Rectal smooth muscle tissue (tissue), 1 donor: Measurements from ENCODE around the gene MEGF6.
A peak's percentile ranks its signal among the peaks of the same experiment; 100 is the strongest.
"Not testable (repeated sequence)": the region's sequence is repeated elsewhere in the genome, so short reads cannot be mapped to it uniquely, and the experiment has no call there.

Experiments used
- H3K27ac ChIP-seq: one replicate; pipeline ENCODE4 v1.7.0; 2013; ENCODE audit warnings: low read depth, low read length, inconsistent platforms
- H3K27me3 ChIP-seq: one replicate; pipeline ENCODE4 v1.7.0; 2013; ENCODE audit warnings: low read length; ENCODE audit not compliant: control insufficient read depth, insufficient read depth
- H3K36me3 ChIP-seq: one replicate; pipeline ENCODE4 v1.7.0; 2013; ENCODE audit warnings: low read length; ENCODE audit not compliant: control insufficient read depth, insufficient read depth
- H3K4me1 ChIP-seq: one replicate; pipeline ENCODE4 v1.7.0; 2013; ENCODE audit warnings: low read length; ENCODE audit not compliant: control insufficient read depth, insufficient read depth
- H3K4me3 ChIP-seq: one replicate; pipeline ENCODE4 v1.7.0; 2013; ENCODE audit warnings: low read length
- H3K9ac ChIP-seq: one replicate; pipeline ENCODE4 v1.7.0; 2013; ENCODE audit warnings: low read length

MEGF6 gene

GRCh38 chr1:3630914-3631313, 19.6 kb upstream of the MEGF6 start:
- no peak overlapping the region for H3K4me3 ChIP-seq
- H3K27me3 ChIP-seq: no peaks in the 10 kb centered on the region
- H3K27ac ChIP-seq: no peak overlapping the region
- no peak overlapping the region for H3K9ac ChIP-seq
- peaks cover 30% of the 10 kb centered on the region for H3K36me3 ChIP-seq
- H3K4me1 ChIP-seq: no peaks in the 10 kb centered on the region

GRCh38 chr1:3630161-3630611, 18.9 kb upstream of the MEGF6 start:
- H3K36me3 ChIP-seq: peaks cover 28% of the 10 kb centered on the region

GRCh38 chr1:3629561-3630160, 18.4 kb upstream of the MEGF6 start:
- peaks cover 5% of the 10 kb centered on the region for H3K4me1 ChIP-seq

More at GRCh38 chr1:3630161-3630611, 18.9 kb upstream of the MEGF6 start:
- H3K27ac ChIP-seq: no peak overlapping the region
- H3K4me3 ChIP-seq: no peak overlapping the region
- peaks cover 5% of the 10 kb centered on the region for H3K4me1 ChIP-seq
- no peak overlapping the region for H3K9ac ChIP-seq
- no peaks in the 10 kb centered on the region for H3K27me3 ChIP-seq

GRCh38 chr1:3628445-3628844, 17.1 kb upstream of the MEGF6 start:
- no peak overlapping the region for H3K27ac ChIP-seq
- H3K4me1 ChIP-seq: peaks cover 9% of the 10 kb centered on the region
- no peaks in the 10 kb centered on the region for H3K27me3 ChIP-seq
- no peak overlapping the region for H3K9ac ChIP-seq
- peaks cover 23% of the 10 kb centered on the region for H3K36me3 ChIP-seq
- no peak overlapping the region for H3K4me3 ChIP-seq

More at GRCh38 chr1:3629561-3630160, 18.4 kb upstream of the MEGF6 start:
- Histone ChIP-seq H3K9ac (no peak overlapping the region), H3K27ac (no peak overlapping the region), H3K27me3 (no peaks in the 10 kb centered on the region), H3K36me3 (peaks cover 23% of the 10 kb centered on the region), H3K4me3 (no peak overlapping the region)

- H3K36me3 ChIP-seq: peaks cover 23% of the 10 kb centered on the region
- no peak overlapping the region for H3K4me3 ChIP-seq
- no peaks in the 10 kb centered on the region for H3K27me3 ChIP-seq
- H3K27ac ChIP-seq: no peak overlapping the region
- no peak overlapping the region for H3K9ac ChIP-seq
- peaks cover 16% of the 10 kb centered on the region for H3K4me1 ChIP-seq
These were observed 16.4 kb upstream of the MEGF6 start for GRCh38 chr1:3627515-3628253.

GRCh38 chr1:3626025-3626424, 14.7 kb upstream of the MEGF6 start:
- no peak overlapping the region for H3K9ac ChIP-seq
- H3K4me1 ChIP-seq: peaks cover 16% of the 10 kb centered on the region
- peaks cover 23% of the 10 kb centered on the region for H3K36me3 ChIP-seq
- H3K27me3 ChIP-seq: no peaks in the 10 kb centered on the region
- H3K4me3 ChIP-seq: peak overlapping the region; percentile 75
- no peak overlapping the region for H3K27ac ChIP-seq

- Histone ChIP-seq H3K27me3 (no peaks in the 10 kb centered on the region), H3K27ac (peak overlapping the region; percentile 72), H3K4me3 (peak overlapping the region; percentile 75), H3K4me1 (peaks cover 16% of the 10 kb centered on the region), H3K9ac (peak overlapping the region; percentile 56), H3K36me3 (peaks cover 23% of the 10 kb centered on the region)
These were observed 14.0 kb upstream of the MEGF6 start for GRCh38 chr1:3625151-3625907.

GRCh38 chr1:3624200-3625136, 13.2 kb upstream of the MEGF6 start, which contains the start of gene TPRG1L:
Gene TPRG1L (plus strand): TSS chr1:3625015. CDS start chr1:3625073, 58 bp downstream.
- Histone ChIP-seq H3K9ac (peak within 1 kb of the TSS; percentile 56), H3K4me1 (peaks cover 16% of the 10 kb centered on the region), H3K36me3 (peaks cover 21% of the 10 kb centered on the region), H3K27ac (peak within 1 kb of the TSS; percentile 72), H3K27me3 (no peaks in the 10 kb centered on the region), H3K4me3 (peak within 1 kb of the TSS; percentile 95)

GRCh38 chr1:3623441-3624199, 12.3 kb upstream of the MEGF6 start:
- Histone ChIP-seq H3K27me3 (no peaks in the 10 kb centered on the region), H3K4me1 (peaks cover 19% of the 10 kb centered on the region), H3K27ac (no peak overlapping the region), H3K9ac (peak overlapping the region; percentile 19), H3K4me3 (peak overlapping the region; percentile 95), H3K36me3 (peaks cover 14% of the 10 kb centered on the region)

GRCh38 chr1:3622102-3622501, 10.8 kb upstream of the MEGF6 start:
- not testable (repeated sequence) for H3K9ac ChIP-seq, H3K4me3 ChIP-seq, H3K27me3 ChIP-seq, H3K36me3 ChIP-seq, H3K27ac ChIP-seq
- H3K4me1 ChIP-seq: peaks cover 19% of the 10 kb centered on the region

- H3K36me3 ChIP-seq, H3K27ac ChIP-seq, H3K4me3 ChIP-seq, H3K9ac ChIP-seq, H3K27me3 ChIP-seq: not testable (repeated sequence)
- H3K4me1 ChIP-seq: peaks cover 19% of the 10 kb centered on the region
These were observed 9.9 kb upstream of the MEGF6 start for GRCh38 chr1:3621151-3621671.
